Uterus (tissue), 4 donors: ENCODE data around the gene ANKFN1. TPM values are rescaled to one million over a fixed set of nuclear protein-coding genes. Genes with fewer than 3 reads are reported as not detected.

Experiments
- DNase-seq, 2 donors: peaks; one replicate each; pipeline ENCODE4 v3.0.0-alpha.2; 2019 to 2020
- H3K27ac ChIP-seq, 2 donors: fragments of 200-600 bp; sonication (generic); 1 replicate in 1 of 2; 2 replicates in 1 of 2; pipeline ENCODE4 v1.5.1; 2016 to 2018
- H3K27me3 ChIP-seq, 2 donors: fragments of 200-600 bp; sonication (generic); one replicate each; pipeline ENCODE4 v1.5.1; 2018 to 2019; ENCODE audit warnings: control low read depth in 1 of 2
- H3K36me3 ChIP-seq, 2 donors: fragments of 200-600 bp; sonication (generic); one replicate each; pipeline ENCODE4 v1.5.1; 2019; ENCODE audit warnings: control low read depth in 1 of 2
- H3K4me1 ChIP-seq, 2 donors: fragments of 200-600 bp; sonication (generic); one replicate each; pipeline ENCODE4 v1.5.1; 2018 to 2019; ENCODE audit warnings: control low read depth in 1 of 2
- H3K4me3 ChIP-seq, 2 donors: fragments of 200-600 bp; sonication (generic); 1 replicate in 1 of 2; 2 replicates in 1 of 2; pipeline ENCODE4 v1.5.1; 2018 to 2019; ENCODE audit warnings: mild to moderate bottlenecking in 1 of 2
- H3K9me3 ChIP-seq, 2 donors: fragments of 200-600 bp; sonication (generic); one replicate each; pipeline ENCODE4 v1.5.1; 2019; ENCODE audit warnings: control low read depth in 1 of 2
- CTCF ChIP-seq, 4 experiments: fragments of 200-600 bp in 2 of 4; fragments of 450-650 bp in 2 of 4; sonication (generic) in 2 of 4; IDR thresholded peaks; one replicate each; pipeline ENCODE4 v1.5.1; 2016 to 2019; ENCODE audit warnings: antibody characterized with exemption in 4 of 4, mild to moderate bottlenecking in 2 of 4, moderate library complexity in 1 of 4
- POLR2A ChIP-seq, 2 donors: fragments of 450-650 bp; IDR thresholded peaks; one replicate each; pipeline ENCODE4 v1.6.1; 2016; ENCODE audit warnings: antibody characterized with exemption in 2 of 2, mild to moderate bottlenecking in 1 of 2, moderate library complexity in 1 of 2
- intact Hi-C: fragments of 100-400 bp; cut with DNase I; formaldehyde crosslinking; loops from one replicate; pipeline ENCODE4 v1.15.1; 2023; ENCODE audit warnings: low total_unique reads
- total RNA-seq, 4 donors: library from RNA; depleted of rRNA in 3 of 4; stranded (reverse); fragments of >200 nt in 3 of 4; gene quantifications; one replicate each; pipeline versions ENCODE4 v1.1.0 to v1.2.4, GENCODE V29; 2014 to 2023
- donor health status: DM: yes; HTN: yes; CAD: no.

The ANKFN1 gene
- total RNA-seq, 4 donors from 2014 or later, result 0.27 to 2.6 TPM; not detected in 2

DNA sequence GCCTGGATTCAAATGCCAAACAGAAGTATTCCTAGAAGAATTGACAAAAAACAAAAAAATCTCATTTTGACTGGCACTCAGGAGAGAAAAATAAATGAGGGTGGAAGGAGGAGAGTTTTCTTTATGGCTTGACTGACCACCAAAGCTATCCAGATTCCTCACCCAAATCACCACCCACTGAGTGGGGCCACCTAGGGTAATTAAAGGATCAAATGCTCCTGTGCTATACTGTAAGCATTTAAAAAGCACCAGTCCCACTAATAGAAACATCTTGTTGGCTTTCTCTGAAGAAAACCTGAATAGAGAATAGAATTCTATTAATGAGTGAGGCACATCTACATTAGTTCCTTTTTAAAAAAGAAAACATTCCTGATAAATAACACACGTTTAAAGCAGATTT lies 163.3 kb downstream of the ANKFN1 start:
- Histone ChIP-seq H3K27me3 (no peaks in the 10 kb centered on the region), H3K27ac (no peak overlapping the region), H3K9me3 (no peaks in the 10 kb centered on the region), H3K4me1 (no peaks in the 10 kb centered on the region), H3K4me3 (no peak overlapping the region), H3K36me3 (no peaks in the 10 kb centered on the region)
- TF ChIP-seq CTCF (IDR thresholded peaks at IDR 0.05), result no peak
- TF ChIP-seq POLR2A (IDR thresholded peaks at IDR 0.05), result no peak
- no peak for DNase-seq
- intact Hi-C loops, result no loop called here

DNA sequence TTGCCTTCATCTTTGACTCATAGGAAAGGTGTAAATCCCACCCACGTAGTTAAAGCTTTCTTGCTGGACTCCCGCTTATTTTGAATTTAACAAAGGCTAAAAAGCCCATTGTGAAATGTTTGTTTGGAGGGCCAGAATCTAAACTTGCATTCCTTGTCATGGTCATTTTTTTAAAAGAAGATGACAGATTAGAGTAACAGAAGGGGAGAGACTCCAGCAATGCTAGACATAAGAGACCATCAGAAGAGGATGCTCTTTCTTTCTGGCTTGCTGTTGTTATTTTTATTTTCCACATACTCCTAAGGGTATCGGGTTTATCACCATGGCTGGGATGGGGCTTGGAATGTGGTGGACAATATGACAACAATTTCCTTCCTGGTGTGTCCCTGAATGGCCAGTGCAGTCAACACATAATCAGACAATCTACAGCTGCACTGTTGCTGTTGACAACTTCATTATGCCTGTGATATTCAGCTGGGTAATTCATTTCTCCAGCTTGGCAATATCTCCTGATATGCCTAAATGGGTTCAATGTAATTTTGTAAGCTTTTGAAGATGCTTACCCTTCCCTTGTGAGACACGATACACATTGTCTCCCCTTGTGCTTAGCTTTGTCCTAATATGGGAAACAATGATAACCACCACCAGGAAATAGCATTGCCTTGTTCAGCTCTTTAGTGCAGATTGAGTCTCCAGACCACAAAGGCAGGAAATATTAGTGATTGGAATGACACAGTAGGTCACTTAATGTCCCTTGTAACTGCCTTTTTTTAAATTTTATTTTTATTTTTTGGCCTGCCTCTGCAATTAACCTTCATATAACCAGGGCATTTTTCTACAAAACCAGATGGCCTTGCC lies 164.3 kb downstream of the ANKFN1 start:
- Histone ChIP-seq H3K4me3 (no peak overlapping the region), H3K9me3 (no peaks in the 10 kb centered on the region), H3K36me3 (no peaks in the 10 kb centered on the region), H3K27ac (no peak overlapping the region), H3K4me1 (no peaks in the 10 kb centered on the region), H3K27me3 (no peaks in the 10 kb centered on the region)
- TF ChIP-seq POLR2A (IDR thresholded peaks at IDR 0.05) (no peak), CTCF (IDR thresholded peaks at IDR 0.05) (no peak)
- DNase-seq, result no peak
- intact Hi-C loops, result no loop called here

DNA sequence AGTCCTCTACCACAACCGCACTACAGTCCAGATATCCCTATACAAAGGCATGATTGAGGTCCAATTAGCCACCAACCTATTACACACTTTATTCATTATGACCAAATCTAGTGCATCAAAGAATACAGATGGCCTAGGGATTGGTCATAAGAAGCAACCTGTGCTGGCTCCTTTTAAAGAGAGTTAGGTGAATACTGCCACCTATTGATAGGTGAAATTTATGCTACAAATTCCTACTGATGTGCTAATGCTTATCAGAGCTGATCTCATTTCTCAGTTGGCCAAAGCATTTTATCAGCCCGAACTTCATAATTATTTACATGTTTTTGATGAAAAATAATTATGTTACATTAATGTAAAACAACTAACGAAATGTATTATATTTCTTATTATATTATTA lies 166.3 kb downstream of the ANKFN1 start:
- intact Hi-C loops, result no loop called here
- Histone ChIP-seq H3K27ac (no peak overlapping the region), H3K27me3 (no peaks in the 10 kb centered on the region), H3K4me1 (no peaks in the 10 kb centered on the region), H3K36me3 (no peaks in the 10 kb centered on the region), H3K9me3 (no peaks in the 10 kb centered on the region), H3K4me3 (no peak overlapping the region)
- DNase-seq, result no peak
- no peak for TF ChIP-seq POLR2A (IDR thresholded peaks at IDR 0.05)
- TF ChIP-seq CTCF (IDR thresholded peaks at IDR 0.05), result no peak

DNA sequence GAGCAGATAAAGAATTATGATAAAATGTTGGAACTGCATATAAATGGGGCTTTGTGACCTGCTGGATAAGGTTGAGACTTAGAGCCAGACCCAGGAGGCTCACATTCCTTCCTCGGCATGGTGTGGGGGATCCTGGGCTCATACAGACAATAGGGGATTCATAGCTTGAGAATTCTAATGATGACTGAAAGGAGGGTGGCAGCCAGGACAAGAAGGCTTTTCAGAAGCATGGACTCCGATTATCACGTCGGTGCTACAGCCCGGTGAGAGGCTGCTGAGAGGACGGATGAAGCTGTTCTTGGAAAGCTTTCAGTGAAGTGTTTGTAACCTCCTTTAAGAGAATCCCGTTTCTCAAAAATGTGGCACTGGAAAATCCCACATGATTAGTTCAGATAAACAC lies 167.2 kb downstream of the ANKFN1 start:
- H3K27me3 ChIP-seq, result no peaks in the 10 kb centered on the region
- no peak overlapping the region for H3K27ac ChIP-seq
- intact Hi-C loops, result no loop called here
- H3K36me3 ChIP-seq, result no peaks in the 10 kb centered on the region
- H3K9me3 ChIP-seq, result no peaks in the 10 kb centered on the region
- no peak for TF ChIP-seq CTCF (IDR thresholded peaks at IDR 0.05)
- no peak for TF ChIP-seq POLR2A (IDR thresholded peaks at IDR 0.05)
- no peak overlapping the region for H3K4me3 ChIP-seq
- no peaks in the 10 kb centered on the region for H3K4me1 ChIP-seq
- DNase-seq, result no peak

DNA sequence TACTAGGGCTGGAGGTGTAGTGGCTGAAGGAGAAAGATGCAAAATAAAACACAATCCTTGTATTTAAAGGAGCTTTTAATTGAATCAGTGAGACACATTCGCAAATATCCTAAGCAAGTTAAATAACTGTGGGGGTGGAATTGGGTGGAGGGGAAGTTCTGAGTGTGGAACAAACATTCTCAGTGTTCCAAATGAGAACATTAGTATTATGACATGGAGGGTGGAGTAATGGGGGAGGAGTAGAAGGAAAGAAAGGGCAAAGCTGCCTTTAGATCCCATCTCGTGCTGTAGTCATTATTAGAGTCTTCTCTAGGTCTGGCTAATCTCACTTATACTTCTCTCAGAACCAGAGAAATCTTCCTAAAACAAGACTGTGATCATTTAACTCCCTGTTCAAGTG lies 169.7 kb downstream of the ANKFN1 start:
- Histone ChIP-seq H3K27ac (no peak overlapping the region), H3K9me3 (no peaks in the 10 kb centered on the region), H3K4me1 (no peaks in the 10 kb centered on the region), H3K4me3 (no peak overlapping the region), H3K27me3 (no peaks in the 10 kb centered on the region), H3K36me3 (no peaks in the 10 kb centered on the region)
- DNase-seq, result no peak
- TF ChIP-seq POLR2A (IDR thresholded peaks at IDR 0.05) (no peak), CTCF (IDR thresholded peaks at IDR 0.05) (no peak)
- intact Hi-C loops, result no loop called here
